OCI-LY1 (cell line): ENCODE data around the gene CCDC97.

Source experiments
- H2AFZ ChIP-seq: fragments of 200-600 bp; sonication (generic), shearing (Covaris generic); 2 replicates; pipeline ENCODE4 v1.6.0; 2014; ENCODE audit warnings: antibody characterized with exemption, mild to moderate bottlenecking, low read length
- H3F3A ChIP-seq: fragments of 200-600 bp; sonication (generic), shearing (Covaris generic); 2 replicates; pipeline ENCODE4 v1.6.0; 2014; ENCODE audit warnings: mild to moderate bottlenecking, antibody characterized with exemption, low read length, moderate library complexity; ENCODE audit not compliant: insufficient read depth
- H3K27ac ChIP-seq: fragments of 200-600 bp; sonication (generic); 2 replicates; pipeline ENCODE4 v1.5.1; 2014; ENCODE audit warnings: low read length, mixed run types, mild to moderate bottlenecking, low read depth; ENCODE audit not compliant: poor library complexity, severe bottlenecking
- H3K27me3 ChIP-seq: fragments of 200-600 bp; sonication (generic); 2 replicates; pipeline ENCODE4 v1.6.0; 2014; ENCODE audit warnings: antibody characterized with exemption, mild to moderate bottlenecking, low read length, moderate library complexity; ENCODE audit not compliant: insufficient read depth
- H3K36me3 ChIP-seq: fragments of 200-600 bp; sonication (generic); 2 replicates; pipeline ENCODE4 v1.6.1; 2014; ENCODE audit warnings: mild to moderate bottlenecking, antibody characterized with exemption, low read length, moderate library complexity, mixed read lengths; ENCODE audit not compliant: insufficient read depth
- H3K4me1 ChIP-seq: fragments of 200-600 bp; sonication (generic); 2 replicates; pipeline ENCODE4 v1.5.1; 2014; ENCODE audit warnings: mild to moderate bottlenecking, low read length, moderate library complexity; ENCODE audit not compliant: insufficient read depth, severe bottlenecking
- H3K4me2 ChIP-seq: fragments of 200-600 bp; sonication (generic), shearing (Covaris generic); 2 replicates; pipeline ENCODE4 v1.6.1; 2014; ENCODE audit warnings: low read length
- H3K4me3 ChIP-seq: fragments of 200-600 bp; sonication (generic); 2 replicates; pipeline ENCODE4 v1.5.1; 2014; ENCODE audit warnings: low read length, low read depth, mild to moderate bottlenecking, mixed read lengths; ENCODE audit not compliant: poor library complexity, severe bottlenecking
- H3K79me2 ChIP-seq: fragments of 200-600 bp; shearing (Covaris generic); 2 replicates; pipeline ENCODE4 v1.6.1; 2016; ENCODE audit warnings: mixed run types, low read length, mixed read lengths; ENCODE audit not compliant: insufficient read depth
- H3K9ac ChIP-seq: fragments of 200-600 bp; sonication (generic), shearing (Covaris generic); 2 replicates; pipeline ENCODE4 v1.6.1; 2014; ENCODE audit warnings: mild to moderate bottlenecking, low read length, mixed read lengths
- H3K9me2 ChIP-seq: fragments of 200-600 bp; sonication (generic), shearing (Covaris generic); 2 replicates; pipeline ENCODE4 v1.6.1; 2014; ENCODE audit warnings: low read depth, mild to moderate bottlenecking, low read length, mixed read lengths
- H3K9me3 ChIP-seq: fragments of 200-600 bp; shearing (Covaris generic); 2 replicates; pipeline ENCODE4 v1.6.1; 2014; ENCODE audit warnings: low read length, mixed read lengths
- H4K20me1 ChIP-seq: fragments of 200-600 bp; sonication (generic), shearing (Covaris generic); 2 replicates; pipeline ENCODE4 v1.6.0; 2016; ENCODE audit warnings: mild to moderate bottlenecking, low read length; ENCODE audit not compliant: insufficient read depth
- EZH2 ChIP-seq: fragments of 200-600 bp; sonication (generic), shearing (Covaris generic); IDR thresholded peaks from 2 replicates; pipeline ENCODE4 v1.8.0; 2017; ENCODE audit warnings: borderline replicate concordance, mixed run types, mild to moderate bottlenecking, antibody characterized with exemption, low read length, moderate library complexity, mixed read lengths
- TF ChIP-seq, protein P1 (sequence below): fragments of 200-600 bp; sonication (generic), shearing (Covaris generic); IDR thresholded peaks from 2 replicates; pipeline ENCODE4 v1.5.1; 2017; ENCODE audit warnings: mild to moderate bottlenecking, antibody characterized with exemption, low read length, moderate library complexity, mixed read lengths

CCDC97 gene

DNA sequence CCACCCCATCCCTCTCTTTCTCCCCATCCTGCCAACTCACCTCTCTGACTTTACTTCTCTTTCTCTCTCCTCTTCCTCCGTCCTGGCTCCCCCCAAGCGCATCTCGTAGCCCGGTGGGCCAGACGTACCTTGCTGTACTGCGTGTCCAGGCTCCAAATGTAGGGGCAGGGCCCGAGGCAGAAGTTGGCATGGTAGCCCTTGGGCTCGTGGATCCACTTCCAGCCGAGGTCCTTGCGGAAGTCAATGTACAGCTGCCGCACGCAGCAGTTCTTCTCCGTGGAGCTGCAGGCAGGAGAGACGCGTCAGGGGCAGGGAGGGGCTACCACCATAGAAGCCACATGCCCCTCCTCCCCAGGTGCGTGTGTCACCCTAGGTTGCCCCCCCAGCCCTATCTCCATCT is 22.0 kb downstream of the CCDC97 start:
- Histone ChIP-seq H3K79me2 (no peaks in the 10 kb centered on the region), H3K9me2 (no peaks in the 10 kb centered on the region), H3K4me2 (no peak overlapping the region), H2AFZ (no peak overlapping the region), H3K36me3 (peaks cover 42% of the 10 kb centered on the region), H3K4me3 (no peak overlapping the region), H3K4me1 (peaks cover 21% of the 10 kb centered on the region), H3K9me3 (no peaks in the 10 kb centered on the region), H3F3A (no peaks in the 10 kb centered on the region), H4K20me1 (no peaks in the 10 kb centered on the region), H3K27me3 (no peaks in the 10 kb centered on the region), H3K9ac (no peak overlapping the region), H3K27ac (no peak overlapping the region)
- no peak for TF ChIP-seq EZH2
- TF ChIP-seq, protein P1, sequence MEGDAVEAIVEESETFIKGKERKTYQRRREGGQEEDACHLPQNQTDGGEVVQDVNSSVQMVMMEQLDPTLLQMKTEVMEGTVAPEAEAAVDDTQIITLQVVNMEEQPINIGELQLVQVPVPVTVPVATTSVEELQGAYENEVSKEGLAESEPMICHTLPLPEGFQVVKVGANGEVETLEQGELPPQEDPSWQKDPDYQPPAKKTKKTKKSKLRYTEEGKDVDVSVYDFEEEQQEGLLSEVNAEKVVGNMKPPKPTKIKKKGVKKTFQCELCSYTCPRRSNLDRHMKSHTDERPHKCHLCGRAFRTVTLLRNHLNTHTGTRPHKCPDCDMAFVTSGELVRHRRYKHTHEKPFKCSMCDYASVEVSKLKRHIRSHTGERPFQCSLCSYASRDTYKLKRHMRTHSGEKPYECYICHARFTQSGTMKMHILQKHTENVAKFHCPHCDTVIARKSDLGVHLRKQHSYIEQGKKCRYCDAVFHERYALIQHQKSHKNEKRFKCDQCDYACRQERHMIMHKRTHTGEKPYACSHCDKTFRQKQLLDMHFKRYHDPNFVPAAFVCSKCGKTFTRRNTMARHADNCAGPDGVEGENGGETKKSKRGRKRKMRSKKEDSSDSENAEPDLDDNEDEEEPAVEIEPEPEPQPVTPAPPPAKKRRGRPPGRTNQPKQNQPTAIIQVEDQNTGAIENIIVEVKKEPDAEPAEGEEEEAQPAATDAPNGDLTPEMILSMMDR = no peak

DNA sequence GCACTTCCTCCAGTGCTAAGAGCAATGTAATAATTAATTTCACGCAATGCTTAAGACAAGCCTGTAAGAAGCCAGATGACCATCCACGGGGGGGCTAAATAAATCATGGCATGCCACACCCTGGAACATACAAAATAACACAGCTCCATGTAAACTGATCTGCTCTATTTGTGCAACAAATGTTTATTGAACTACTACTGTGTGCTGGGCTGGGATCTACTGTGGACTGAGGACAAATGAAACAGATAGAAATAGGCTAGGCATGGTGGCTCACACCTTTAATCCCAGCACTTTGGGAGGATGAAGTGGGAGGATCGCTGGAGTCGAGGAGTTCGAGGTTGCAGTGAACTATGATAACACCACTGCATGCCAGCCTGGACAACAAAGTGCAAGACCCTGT is 22.5 kb downstream of the CCDC97 start:
- Histone ChIP-seq H3K4me3 (no peak overlapping the region), H3K27me3 (no peaks in the 10 kb centered on the region), H3K4me1 (peaks cover 17% of the 10 kb centered on the region), H3K9me2 (no peaks in the 10 kb centered on the region), H3F3A (no peaks in the 10 kb centered on the region), H3K9ac (no peak overlapping the region), H3K27ac (no peak overlapping the region), H4K20me1 (no peaks in the 10 kb centered on the region), H3K4me2 (no peak overlapping the region), H3K9me3 (no peaks in the 10 kb centered on the region), H2AFZ (no peak overlapping the region), H3K36me3 (peaks cover 44% of the 10 kb centered on the region), H3K79me2 (no peaks in the 10 kb centered on the region)
- no peak for TF ChIP-seq EZH2
- TF ChIP-seq, protein P1 = no peak

DNA sequence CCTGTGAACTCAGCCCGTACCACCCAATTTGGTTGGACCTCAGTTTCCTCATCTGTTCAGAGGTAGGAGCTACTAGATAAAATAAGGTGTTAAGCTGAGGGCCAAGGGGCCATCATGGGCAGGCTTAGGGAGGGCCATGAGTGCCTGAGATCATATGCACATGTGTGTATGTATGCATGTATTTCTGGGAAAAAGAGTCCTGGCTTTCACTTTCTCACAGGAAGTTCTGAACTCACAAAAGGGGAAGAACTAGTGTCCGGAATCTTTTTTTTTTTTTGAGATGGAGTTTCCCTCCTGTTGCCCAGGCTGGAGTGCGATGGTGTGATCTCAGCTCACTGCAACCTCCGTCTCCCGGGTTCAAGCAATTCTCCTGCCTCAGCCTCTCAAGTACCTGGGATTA is 24.8 kb downstream of the CCDC97 start:
- no peaks in the 10 kb centered on the region for H3K4me1 ChIP-seq
- H3K36me3 ChIP-seq = peaks cover 50% of the 10 kb centered on the region
- no peaks in the 10 kb centered on the region for H3K79me2 ChIP-seq
- no peaks in the 10 kb centered on the region for H3K9me2 ChIP-seq
- H3K4me3 ChIP-seq = no peak overlapping the region
- no peak overlapping the region for H3K4me2 ChIP-seq
- H3K9me3 ChIP-seq = no peaks in the 10 kb centered on the region
- no peak overlapping the region for H3K9ac ChIP-seq
- H3F3A ChIP-seq = no peaks in the 10 kb centered on the region
- H3K27ac ChIP-seq = no peak overlapping the region
- H4K20me1 ChIP-seq = no peaks in the 10 kb centered on the region
- no peaks in the 10 kb centered on the region for H3K27me3 ChIP-seq
- no peak overlapping the region for H2AFZ ChIP-seq
- TF ChIP-seq, protein P1 = no peak
- TF ChIP-seq EZH2 = no peak
